IPS-20b (cell line): ENCODE measurements around the gene EVX2.

Experiments used
- H3K27ac ChIP-seq: one replicate; pipeline ENCODE4 v1.5.1; 2013; ENCODE audit warnings: low read length
- H3K27me3 ChIP-seq: 2 replicates; pipeline ENCODE4 v1.6.1; 2013; ENCODE audit warnings: mild to moderate bottlenecking, low read length, inconsistent platforms; ENCODE audit not compliant: insufficient read depth
- H3K36me3 ChIP-seq: 2 replicates; pipeline ENCODE4 v1.6.1; 2013; ENCODE audit warnings: low read depth, mild to moderate bottlenecking, inconsistent platforms, low read length, moderate library complexity; ENCODE audit not compliant: insufficient read depth
- H3K4me1 ChIP-seq: 2 replicates; pipeline ENCODE4 v1.6.1; 2013; ENCODE audit warnings: mild to moderate bottlenecking, control low read depth, inconsistent platforms, low read length, moderate library complexity; ENCODE audit not compliant: insufficient read depth
- H3K4me3 ChIP-seq: 2 replicates; pipeline ENCODE4 v1.5.1; 2013; ENCODE audit warnings: mild to moderate bottlenecking, low read length, inconsistent platforms
- H3K9ac ChIP-seq: 2 replicates; pipeline ENCODE4 v1.6.1; 2013; ENCODE audit warnings: low read depth, mild to moderate bottlenecking, inconsistent platforms, low read length, moderate library complexity
- H3K9me3 ChIP-seq: 2 replicates; pipeline ENCODE4 v1.6.1; 2013; ENCODE audit warnings: mild to moderate bottlenecking, low read depth, low read length, inconsistent platforms; ENCODE audit not compliant: insufficient read depth

Gene EVX2

DNA sequence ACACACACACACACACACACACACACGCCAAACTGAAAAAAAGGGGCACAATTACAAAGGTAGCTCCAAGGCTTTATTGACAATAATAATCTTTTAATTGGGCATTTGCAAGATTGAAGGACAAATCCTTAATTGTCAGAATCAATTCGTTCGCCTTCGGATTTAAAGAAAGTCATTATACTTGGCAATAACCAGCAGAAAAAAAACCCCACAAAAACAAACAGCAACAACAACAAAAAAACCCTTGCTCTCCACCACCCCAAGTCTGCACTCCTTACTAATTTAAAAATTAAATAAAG, 44.0 kb upstream of the EVX2 start:
- no peak overlapping the region for H3K9ac ChIP-seq
- peaks cover 100% of the 10 kb centered on the region for H3K27me3 ChIP-seq
- H3K4me3 ChIP-seq = no peak overlapping the region
- no peaks in the 10 kb centered on the region; the same call in 1 of the 2 replicates for H3K4me1 ChIP-seq
- peaks cover 9% of the 10 kb centered on the region; the same call in 1 of the 2 replicates for H3K9me3 ChIP-seq
- no peaks in the 10 kb centered on the region for H3K36me3 ChIP-seq
- no peak overlapping the region for H3K27ac ChIP-seq

DNA sequence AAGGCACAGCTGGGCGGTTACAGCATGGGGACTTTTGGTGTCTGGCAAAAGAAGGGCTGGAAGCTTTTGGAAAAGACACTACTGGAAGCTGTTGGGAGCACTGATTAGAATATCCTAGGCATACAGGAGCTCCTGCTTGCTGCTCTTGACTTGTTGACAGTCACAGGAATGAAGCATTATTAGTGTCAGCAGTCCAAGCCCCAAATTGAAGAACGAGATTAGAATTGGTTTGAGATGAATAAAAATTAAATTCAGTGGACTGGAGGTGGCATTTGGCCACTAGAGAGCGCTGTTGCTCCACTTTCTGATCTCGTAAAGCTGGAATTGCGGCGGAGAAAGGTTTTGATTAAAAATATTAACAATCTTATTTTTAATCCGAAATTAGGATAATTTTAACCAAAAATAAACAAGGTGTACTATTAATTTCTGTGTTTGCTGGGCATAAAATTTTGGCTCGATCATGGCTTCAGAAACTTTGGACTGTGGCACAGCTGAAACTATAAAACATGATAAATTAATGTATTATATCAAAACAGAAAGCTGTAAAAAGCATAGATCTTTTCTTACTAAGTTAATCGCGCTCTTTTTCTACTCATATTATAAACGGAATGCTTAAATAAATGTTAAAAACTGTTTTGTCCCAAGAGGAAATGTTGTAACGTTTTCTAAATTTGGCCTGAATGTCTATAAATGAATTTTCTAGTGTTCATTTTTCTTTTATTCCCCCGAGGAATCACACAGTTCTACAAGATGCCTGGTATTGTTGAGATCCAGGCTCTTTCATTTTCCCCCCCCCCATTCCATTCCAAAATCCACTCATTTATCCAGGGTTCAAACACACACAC, 43.4 kb upstream of the EVX2 start:
- Histone ChIP-seq H3K27ac (no peak overlapping the region), H3K4me3 (no peak overlapping the region), H3K4me1 (no peaks in the 10 kb centered on the region; the same call in 1 of the 2 replicates), H3K9ac (no peak overlapping the region), H3K9me3 (peaks cover 9% of the 10 kb centered on the region; the same call in 1 of the 2 replicates), H3K27me3 (peaks cover 100% of the 10 kb centered on the region), H3K36me3 (no peaks in the 10 kb centered on the region)

DNA sequence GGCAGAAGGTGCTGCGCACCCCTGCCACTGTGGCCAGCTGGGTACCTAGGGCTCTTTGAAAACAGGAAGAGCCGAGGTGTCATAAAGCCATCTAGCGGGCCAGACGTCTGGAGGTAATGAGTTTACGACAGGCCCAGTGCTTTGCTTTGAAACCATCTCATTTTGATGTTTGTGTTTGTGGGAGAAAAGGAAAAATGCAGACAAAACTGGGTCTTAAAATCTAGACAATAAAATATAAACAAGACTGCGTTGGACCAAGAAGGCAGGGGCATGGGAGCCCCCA, 42.0 kb upstream of the EVX2 start:
- Histone ChIP-seq H3K9me3 (peaks cover 8% of the 10 kb centered on the region; the same call in 1 of the 2 replicates), H3K36me3 (no peaks in the 10 kb centered on the region), H3K4me1 (no peaks in the 10 kb centered on the region), H3K9ac (no peak overlapping the region), H3K4me3 (no peak overlapping the region), H3K27me3 (peaks cover 100% of the 10 kb centered on the region), H3K27ac (no peak overlapping the region)

DNA sequence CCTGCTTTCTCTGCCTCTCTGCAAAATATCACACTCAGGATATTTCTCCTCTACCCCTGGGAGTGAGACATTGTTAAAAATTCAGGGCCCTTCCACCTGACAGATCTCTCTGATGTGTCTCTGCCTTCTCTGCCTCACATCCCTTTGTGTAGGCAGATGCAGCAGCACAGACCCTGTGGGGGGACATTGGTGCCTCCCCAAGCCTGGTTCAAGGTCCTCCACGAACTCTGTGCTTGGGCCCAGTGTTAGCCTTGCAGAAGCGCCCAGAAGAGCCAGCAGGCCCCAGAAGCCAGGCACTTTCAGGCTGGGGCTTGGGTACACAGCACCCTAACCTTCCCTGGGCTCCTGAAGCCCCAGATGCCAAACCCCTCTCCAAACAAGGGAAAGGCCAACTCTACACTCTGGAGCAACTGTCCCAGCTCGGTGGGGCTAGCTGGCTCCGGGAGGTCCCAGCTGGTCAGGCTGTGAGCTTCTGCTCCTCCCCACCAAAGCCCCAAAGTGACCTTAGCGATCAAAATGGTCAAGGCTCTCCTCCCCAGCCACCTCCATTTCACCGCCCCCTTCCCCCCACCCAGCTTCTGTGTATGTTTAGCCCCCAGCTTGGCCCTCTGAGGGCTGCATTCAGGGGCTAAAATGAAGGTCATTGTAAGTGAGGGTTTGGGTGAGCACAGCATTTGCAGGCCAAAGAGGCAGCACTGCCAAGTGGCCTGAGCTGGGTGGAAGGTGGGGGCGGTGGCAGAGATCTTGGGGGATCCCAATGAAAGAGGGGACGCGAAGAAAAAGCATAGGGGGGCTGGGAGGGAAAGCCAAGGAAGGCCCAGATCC, 41.4 kb upstream of the EVX2 start:
- no peak overlapping the region for H3K27ac ChIP-seq
- peaks cover 100% of the 10 kb centered on the region for H3K27me3 ChIP-seq
- no peak overlapping the region for H3K4me3 ChIP-seq
- H3K9me3 ChIP-seq = peaks cover 7% of the 10 kb centered on the region; the same call in 1 of the 2 replicates
- no peak overlapping the region for H3K9ac ChIP-seq
- H3K4me1 ChIP-seq = no peaks in the 10 kb centered on the region
- no peaks in the 10 kb centered on the region for H3K36me3 ChIP-seq

- Histone ChIP-seq H3K9me3 (peaks cover 7% of the 10 kb centered on the region; the same call in 1 of the 2 replicates), H3K27me3 (peaks cover 100% of the 10 kb centered on the region), H3K27ac (no peak overlapping the region), H3K9ac (no peak overlapping the region), H3K4me1 (no peaks in the 10 kb centered on the region), H3K36me3 (no peaks in the 10 kb centered on the region), H3K4me3 (no peak overlapping the region)
These were observed 40.6 kb upstream of the EVX2 start for GRCh38 chr2:176124110-176124946.

DNA sequence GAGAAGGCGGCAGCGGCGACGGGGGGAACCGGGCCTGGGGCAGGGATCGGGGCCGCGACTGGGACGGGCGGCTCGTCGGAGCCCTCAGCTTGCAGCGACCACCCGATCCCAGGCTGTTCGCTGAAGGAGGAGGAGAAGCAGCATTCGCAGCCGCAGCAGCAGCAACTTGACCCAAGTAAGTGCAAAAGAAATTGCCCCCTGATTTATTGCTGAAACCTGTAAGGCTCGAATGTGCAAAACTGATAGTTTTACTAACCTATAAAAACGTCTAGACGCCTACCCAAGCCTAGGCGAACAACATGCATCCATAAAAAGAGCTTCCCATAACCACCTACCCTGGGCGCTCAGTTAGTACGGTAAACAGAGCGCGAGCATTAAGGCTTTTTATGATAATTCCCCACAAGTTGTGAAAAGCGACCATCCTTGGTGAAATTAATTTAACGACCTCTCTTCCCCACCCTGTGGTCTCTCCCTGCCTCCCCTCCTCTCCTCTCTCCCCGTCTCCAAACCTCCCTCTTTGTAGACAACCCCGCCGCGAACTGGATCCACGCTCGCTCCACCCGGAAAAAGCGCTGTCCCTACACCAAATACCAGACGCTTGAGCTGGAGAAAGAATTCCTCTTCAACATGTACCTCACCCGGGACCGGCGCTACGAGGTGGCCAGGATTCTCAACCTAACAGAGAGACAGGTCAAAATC, 39.8 kb upstream of the EVX2 start:
- Histone ChIP-seq H3K4me1 (no peaks in the 10 kb centered on the region), H3K27ac (no peak overlapping the region), H3K9ac (no peak overlapping the region), H3K27me3 (peaks cover 100% of the 10 kb centered on the region), H3K36me3 (no peaks in the 10 kb centered on the region), H3K4me3 (no peak overlapping the region), H3K9me3 (peaks cover 7% of the 10 kb centered on the region; the same call in 1 of the 2 replicates)

DNA sequence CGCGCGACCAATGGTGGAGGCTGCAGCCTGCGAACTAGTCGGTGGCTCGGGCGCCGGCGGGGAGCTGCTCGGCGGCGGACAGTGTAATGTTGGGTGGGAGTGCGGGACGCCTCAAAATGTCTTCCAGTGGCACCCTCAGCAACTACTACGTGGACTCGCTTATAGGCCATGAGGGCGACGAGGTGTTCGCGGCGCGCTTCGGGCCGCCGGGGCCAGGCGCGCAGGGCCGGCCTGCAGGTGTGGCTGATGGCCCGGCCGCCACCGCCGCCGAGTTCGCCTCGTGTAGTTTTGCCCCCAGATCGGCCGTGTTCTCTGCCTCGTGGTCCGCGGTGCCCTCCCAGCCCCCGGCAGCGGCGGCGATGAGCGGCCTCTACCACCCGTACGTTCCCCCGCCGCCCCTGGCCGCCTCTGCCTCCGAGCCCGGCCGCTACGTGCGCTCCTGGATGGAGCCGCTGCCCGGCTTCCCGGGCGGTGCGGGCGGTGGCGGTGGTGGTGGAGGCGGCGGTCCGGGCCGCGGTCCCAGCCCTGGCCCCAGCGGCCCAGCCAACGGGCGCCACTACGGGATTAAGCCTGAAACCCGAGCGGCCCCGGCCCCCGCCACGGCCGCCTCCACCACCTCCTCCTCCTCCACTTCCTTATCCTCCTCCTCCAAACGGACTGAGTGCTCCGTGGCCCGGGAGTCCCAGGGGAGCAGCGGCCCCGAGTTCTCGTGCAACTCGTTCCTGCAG, 39.1 kb upstream of the EVX2 start, which contains the start of gene HOXD9:
TSS of gene HOXD9 (plus strand) at position 37 of the 728 bp plus-strand sequence. CDS start at position 87, 50 bp downstream.
- H3K36me3 ChIP-seq = no peaks in the 10 kb centered on the region
- H3K9me3 ChIP-seq = peaks cover 7% of the 10 kb centered on the region; the same call in 1 of the 2 replicates
- no peak within 1 kb of the TSS for H3K27ac ChIP-seq
- peak within 1 kb of the TSS; percentile 31; the same call in 1 of the 2 replicates for H3K4me3 ChIP-seq
- H3K27me3 ChIP-seq = peaks cover 100% of the 10 kb centered on the region
- H3K9ac ChIP-seq = no peak within 1 kb of the TSS
- H3K4me1 ChIP-seq = no peaks in the 10 kb centered on the region

GRCh38 chr2:176122052-176122682, 38.4 kb upstream of the EVX2 start:
- Histone ChIP-seq H3K27ac (no peak overlapping the region), H3K36me3 (no peaks in the 10 kb centered on the region), H3K9me3 (peaks cover 7% of the 10 kb centered on the region; the same call in 1 of the 2 replicates), H3K9ac (no peak overlapping the region), H3K4me3 (peak overlapping the region; percentile 31; the same call in 1 of the 2 replicates), H3K4me1 (no peaks in the 10 kb centered on the region), H3K27me3 (peaks cover 100% of the 10 kb centered on the region)

DNA sequence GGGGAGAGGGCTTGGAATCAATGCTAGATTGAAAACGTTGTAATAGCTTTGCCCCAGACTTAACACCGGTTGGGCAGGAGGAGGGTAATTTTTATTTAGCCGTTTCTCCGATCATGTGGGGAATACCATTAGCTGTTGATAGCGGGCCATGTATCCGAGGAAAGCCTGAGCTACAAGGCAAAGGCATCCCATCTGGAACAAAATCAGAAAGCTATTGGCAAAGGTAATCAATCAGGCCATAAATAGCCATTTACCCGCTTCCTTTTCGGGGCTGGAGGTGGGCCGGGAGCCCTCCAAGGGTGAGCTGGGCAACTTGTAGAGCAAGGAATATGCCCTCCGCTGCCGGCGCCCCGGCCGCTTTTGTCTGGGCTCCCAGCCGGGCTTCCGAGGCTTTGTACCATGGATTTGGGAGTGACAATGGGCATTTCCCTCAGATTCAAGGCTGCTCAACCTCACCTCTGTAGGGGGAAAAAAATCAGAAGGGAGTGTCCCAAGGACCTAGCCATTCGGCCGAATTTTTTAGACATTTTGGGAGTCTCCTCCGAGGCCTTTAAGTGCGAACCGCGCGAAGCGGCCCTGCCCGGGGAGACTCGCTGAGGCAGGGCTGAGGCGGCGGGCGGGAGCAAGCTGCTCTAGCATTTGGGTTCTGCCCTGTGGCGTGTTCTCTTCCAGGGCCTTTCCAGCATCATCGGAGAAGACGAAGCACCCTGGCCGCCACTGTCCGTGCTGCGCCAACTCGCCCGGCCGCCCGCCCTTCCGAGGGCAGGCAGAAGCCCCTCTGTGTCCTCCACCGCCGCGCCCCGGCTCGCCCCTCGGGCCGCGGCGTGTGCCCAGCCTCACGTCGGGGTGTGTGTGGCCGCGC, 37.7 kb upstream of the EVX2 start:
- no peak overlapping the region for H3K27ac ChIP-seq
- no peaks in the 10 kb centered on the region for H3K36me3 ChIP-seq
- no peak overlapping the region for H3K4me3 ChIP-seq
- H3K9ac ChIP-seq = no peak overlapping the region
- H3K27me3 ChIP-seq = peaks cover 100% of the 10 kb centered on the region
- peaks cover 13% of the 10 kb centered on the region for H3K9me3 ChIP-seq
- no peaks in the 10 kb centered on the region for H3K4me1 ChIP-seq
